ENCODE data around the gene GOLGA3. TPM values are rescaled to one million over a fixed set of nuclear protein-coding genes. Genes with fewer than 3 reads are reported as not detected.
A peak's percentile ranks its signal among the peaks of the same experiment; 100 is the strongest.

The GOLGA3 gene
- total RNA-seq, 1 experiment from 2014 or later, result 86.9 TPM

DNA sequence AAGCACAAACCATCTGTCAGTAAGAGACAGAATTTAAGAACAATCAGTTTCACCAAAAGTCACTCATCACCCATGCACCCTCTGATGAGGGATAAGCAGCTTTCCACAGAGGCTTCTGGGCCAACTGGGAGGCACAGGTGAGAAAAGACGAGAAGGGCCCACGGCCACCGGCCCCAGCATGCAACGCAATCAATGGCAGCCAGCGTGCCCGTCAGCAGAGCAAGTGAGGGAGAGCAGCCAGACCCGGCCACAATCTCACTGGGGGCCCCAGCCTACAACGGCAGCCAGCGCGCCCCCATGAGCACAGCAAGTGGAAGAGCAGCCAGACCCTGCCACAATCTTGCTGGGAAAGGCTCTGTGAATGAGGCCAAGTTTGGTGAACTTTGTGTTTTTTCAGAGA is 80.3 kb downstream of the GOLGA3 start:
- Histone ChIP-seq H3K27me3 (ENCODE audit: low read length) (no peaks in the 10 kb centered on the region), H4K20me1 (ENCODE audit: low read length) (peaks cover 21% of the 10 kb centered on the region), H2AFZ (ENCODE audit: low read length) (no peak overlapping the region), H3K27ac (ENCODE audit: low read length) (no peak overlapping the region), H3K9me2 (replicated peaks; ENCODE audit: low read length) (no peaks in the 10 kb centered on the region), H3K4me1 (ENCODE audit: insufficient read depth, low read length) (no peaks in the 10 kb centered on the region), H3K9ac (ENCODE audit: low read length) (no peak overlapping the region), H3K79me2 (ENCODE audit: low read length) (peaks cover 52% of the 10 kb centered on the region), H3F3A (ENCODE audit: low read length, unreplicated experiment) (no peaks in the 10 kb centered on the region), H3K9me3 (ENCODE audit: low read length) (no peaks in the 10 kb centered on the region), H3K4me2 (ENCODE audit: low read length) (no peak overlapping the region), H3K36me3 (ENCODE audit: low read depth, low read length) (peaks cover 74% of the 10 kb centered on the region), H3K4me3 (ENCODE audit: low read length) (no peak overlapping the region)
- CTCF ChIA-PET, result interaction anchor here (0.7 kb wide), 1 partner anchor 21 kb away, joined by 3 read pairs; no protein-coding TSS in a partner anchor
- BruUV-seq (replicated peaks), result no TSS peak
- DNase-seq, result no peak
- intact Hi-C loops (cut with micrococcal nuclease), result no loop called here
- TF ChIP-seq EZH2phosphoT487 (IDR thresholded peaks at IDR 0.05; ENCODE audit: borderline replicate concordance, low read length), result no peak
- no peak for TF ChIP-seq EZH2 (IDR thresholded peaks at IDR 0.05; ENCODE audit: low read length, unreplicated experiment)
- TF ChIP-seq, protein P1, sequence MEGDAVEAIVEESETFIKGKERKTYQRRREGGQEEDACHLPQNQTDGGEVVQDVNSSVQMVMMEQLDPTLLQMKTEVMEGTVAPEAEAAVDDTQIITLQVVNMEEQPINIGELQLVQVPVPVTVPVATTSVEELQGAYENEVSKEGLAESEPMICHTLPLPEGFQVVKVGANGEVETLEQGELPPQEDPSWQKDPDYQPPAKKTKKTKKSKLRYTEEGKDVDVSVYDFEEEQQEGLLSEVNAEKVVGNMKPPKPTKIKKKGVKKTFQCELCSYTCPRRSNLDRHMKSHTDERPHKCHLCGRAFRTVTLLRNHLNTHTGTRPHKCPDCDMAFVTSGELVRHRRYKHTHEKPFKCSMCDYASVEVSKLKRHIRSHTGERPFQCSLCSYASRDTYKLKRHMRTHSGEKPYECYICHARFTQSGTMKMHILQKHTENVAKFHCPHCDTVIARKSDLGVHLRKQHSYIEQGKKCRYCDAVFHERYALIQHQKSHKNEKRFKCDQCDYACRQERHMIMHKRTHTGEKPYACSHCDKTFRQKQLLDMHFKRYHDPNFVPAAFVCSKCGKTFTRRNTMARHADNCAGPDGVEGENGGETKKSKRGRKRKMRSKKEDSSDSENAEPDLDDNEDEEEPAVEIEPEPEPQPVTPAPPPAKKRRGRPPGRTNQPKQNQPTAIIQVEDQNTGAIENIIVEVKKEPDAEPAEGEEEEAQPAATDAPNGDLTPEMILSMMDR (conservative IDR thresholded peaks at IDR 0.05; ENCODE audit: low read depth, low read length), result no peak
- no peak for ATAC-seq
- POLR2A ChIA-PET (ENCODE audit: unreplicated experiment), result no interaction called here

DNA sequence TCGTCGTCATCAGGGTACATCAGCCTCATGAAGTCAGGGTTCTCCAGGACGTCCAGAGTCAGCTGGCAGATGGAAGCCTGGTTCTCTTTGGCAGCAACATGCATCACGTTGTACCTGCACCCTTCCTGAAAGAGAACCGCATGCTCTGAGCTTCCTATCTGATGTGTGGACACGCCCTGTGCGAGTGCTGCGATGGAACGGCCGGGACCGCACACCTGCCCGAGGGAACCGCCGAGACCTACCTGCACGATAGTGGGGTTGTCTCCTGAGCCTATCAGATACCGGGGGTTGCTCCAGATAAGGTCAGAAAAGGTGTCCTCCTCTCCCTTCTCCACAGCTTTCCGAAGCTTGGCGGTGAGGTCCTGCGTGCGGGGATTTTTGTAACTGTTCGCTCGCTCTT is 80.8 kb downstream of the GOLGA3 start:
- Histone ChIP-seq H3K27ac (ENCODE audit: low read length) (no peak overlapping the region), H3K36me3 (ENCODE audit: low read depth, low read length) (peaks cover 73% of the 10 kb centered on the region), H3K4me2 (ENCODE audit: low read length) (no peak overlapping the region), H3K79me2 (ENCODE audit: low read length) (peaks cover 52% of the 10 kb centered on the region), H3K9me3 (ENCODE audit: low read length) (no peaks in the 10 kb centered on the region), H3K4me1 (ENCODE audit: insufficient read depth, low read length) (no peaks in the 10 kb centered on the region), H3K4me3 (ENCODE audit: low read length) (no peak overlapping the region), H3F3A (ENCODE audit: low read length, unreplicated experiment) (no peaks in the 10 kb centered on the region), H3K27me3 (ENCODE audit: low read length) (no peaks in the 10 kb centered on the region), H4K20me1 (ENCODE audit: low read length) (peaks cover 20% of the 10 kb centered on the region), H2AFZ (ENCODE audit: low read length) (no peak overlapping the region), H3K9ac (ENCODE audit: low read length) (no peak overlapping the region), H3K9me2 (replicated peaks; ENCODE audit: low read length) (no peaks in the 10 kb centered on the region)
- no peak for DNase-seq
- no peak for ATAC-seq
- TF ChIP-seq, protein P1 (conservative IDR thresholded peaks at IDR 0.05; ENCODE audit: low read depth, low read length), result no peak
- TF ChIP-seq EZH2 (IDR thresholded peaks at IDR 0.05; ENCODE audit: low read length, unreplicated experiment) (no peak), EZH2phosphoT487 (IDR thresholded peaks at IDR 0.05; ENCODE audit: borderline replicate concordance, low read length) (no peak)
- ChIA-PET POLR2A (ENCODE audit: unreplicated experiment) (no interaction called here), CTCF (interaction anchor here (0.7 kb wide), 1 partner anchor 21 kb away, joined by 3 read pairs; no protein-coding TSS in a partner anchor)
- BruUV-seq (replicated peaks), result TSS peak; percentile 13
- intact Hi-C loops (cut with micrococcal nuclease), result no loop called here

DNA sequence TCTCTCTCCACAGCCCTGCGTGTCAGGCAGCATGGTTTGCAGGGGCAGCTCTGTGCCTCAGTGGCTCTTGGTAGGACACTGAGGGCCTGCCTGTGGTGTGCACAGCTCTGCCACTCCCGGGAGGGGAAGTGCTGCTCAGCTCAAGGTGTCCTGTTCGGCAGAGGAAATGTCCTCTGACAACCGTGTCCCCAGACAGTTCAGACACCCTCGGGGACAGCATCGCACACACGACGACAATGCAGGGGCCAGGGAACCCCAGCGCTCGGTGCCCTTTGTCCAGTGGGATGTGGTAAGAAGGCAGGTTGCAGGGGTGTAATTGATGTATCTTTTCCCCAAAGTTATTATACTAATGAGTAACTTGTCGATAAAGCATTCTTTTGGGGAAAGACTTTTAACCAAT is 81.3 kb downstream of the GOLGA3 start:
- no peak overlapping the region for H3K9ac ChIP-seq (ENCODE audit: low read length)
- H3K9me2 ChIP-seq (replicated peaks; ENCODE audit: low read length), result no peaks in the 10 kb centered on the region
- no peak overlapping the region for H3K27ac ChIP-seq (ENCODE audit: low read length)
- BruUV-seq (replicated peaks), result no TSS peak
- POLR2A ChIA-PET (ENCODE audit: unreplicated experiment), result no interaction called here
- no peak for DNase-seq
- H3K27me3 ChIP-seq (ENCODE audit: low read length), result no peaks in the 10 kb centered on the region
- no peaks in the 10 kb centered on the region for H3K4me1 ChIP-seq (ENCODE audit: insufficient read depth, low read length)
- TF ChIP-seq, protein P1 (conservative IDR thresholded peaks at IDR 0.05; ENCODE audit: low read depth, low read length), result no peak
- TF ChIP-seq EZH2 (IDR thresholded peaks at IDR 0.05; ENCODE audit: low read length, unreplicated experiment) (no peak), EZH2phosphoT487 (IDR thresholded peaks at IDR 0.05; ENCODE audit: borderline replicate concordance, low read length) (no peak)
- ATAC-seq, result no peak
- H3F3A ChIP-seq (ENCODE audit: low read length, unreplicated experiment), result no peaks in the 10 kb centered on the region
- no peak overlapping the region for H3K4me2 ChIP-seq (ENCODE audit: low read length)
- intact Hi-C loops (cut with micrococcal nuclease), result no loop called here
- H3K9me3 ChIP-seq (ENCODE audit: low read length), result no peaks in the 10 kb centered on the region
- H2AFZ ChIP-seq (ENCODE audit: low read length), result no peak overlapping the region
- peaks cover 52% of the 10 kb centered on the region for H3K79me2 ChIP-seq (ENCODE audit: low read length)
- H3K4me3 ChIP-seq (ENCODE audit: low read length), result no peak overlapping the region
- H4K20me1 ChIP-seq (ENCODE audit: low read length), result peaks cover 22% of the 10 kb centered on the region; the same call in 1 of the 2 replicates
- H3K36me3 ChIP-seq (ENCODE audit: low read depth, low read length), result peaks cover 75% of the 10 kb centered on the region
- CTCF ChIA-PET, result no interaction called here
